CD4-positive, alpha-beta T cell treated with Interleukin-6 for 4 hours (primary cell): ENCODE measurements around the gene NFIX.
"Not testable (repeated sequence)": the region's sequence is repeated elsewhere in the genome, so short reads cannot be mapped to it uniquely, and the experiment has no call there.

Source experiments
- DNase-seq: peaks from one replicate; pipeline ENCODE4 v3.0.0-alpha.2; 2020; ENCODE audit warnings: mixed read lengths

NFIX gene

DNA sequence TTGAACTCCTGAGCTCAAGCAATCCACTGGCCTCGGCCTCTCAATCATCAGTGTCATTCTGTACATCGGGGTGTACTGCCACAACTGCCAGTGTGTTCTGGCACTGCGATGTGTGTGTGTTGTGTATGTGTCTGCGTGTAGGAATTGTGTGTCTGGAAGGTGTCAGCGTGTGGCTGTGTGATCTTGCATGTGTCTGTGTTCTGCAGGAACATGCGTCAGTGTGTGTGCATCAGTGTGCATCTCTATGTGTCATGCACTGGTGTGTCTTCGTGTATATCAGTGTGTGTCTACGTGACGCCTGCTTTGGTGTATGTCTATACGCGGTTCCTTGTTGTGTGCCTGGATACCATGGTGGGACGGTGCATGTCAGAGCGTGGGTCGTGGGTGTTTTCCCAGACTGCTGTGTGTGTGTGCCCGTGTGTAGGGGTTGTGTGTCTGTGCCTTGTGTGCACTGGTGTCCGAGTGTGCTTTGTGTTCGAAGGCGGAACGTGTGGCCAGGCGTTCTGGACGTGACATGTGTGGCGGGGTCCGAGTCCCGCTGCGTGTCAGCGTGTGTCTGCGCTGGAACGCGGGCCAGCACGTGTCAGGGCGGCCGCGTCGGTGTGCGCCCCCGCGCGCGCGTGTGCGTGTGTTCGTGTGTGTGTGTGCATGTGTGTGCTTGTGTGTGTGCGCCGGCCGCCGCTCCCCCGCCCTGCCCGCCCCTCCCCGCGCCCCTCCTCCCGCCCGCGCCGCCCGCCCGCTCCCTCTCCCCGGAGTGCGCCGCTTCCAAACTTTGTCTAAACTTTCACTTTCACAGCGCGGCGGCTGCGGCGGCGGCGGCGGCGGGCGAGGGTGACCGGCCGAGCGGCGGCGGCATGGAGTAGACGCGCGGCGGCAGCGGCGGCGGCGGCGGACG, at the start of gene NFIX:
Gene NFIX, plus strand, starts transcription at position 775 of the 895 bp plus-strand sequence. CDS start 363 bp downstream, outside the sequence.
- DNase-seq: peak; percentile 76

DNA sequence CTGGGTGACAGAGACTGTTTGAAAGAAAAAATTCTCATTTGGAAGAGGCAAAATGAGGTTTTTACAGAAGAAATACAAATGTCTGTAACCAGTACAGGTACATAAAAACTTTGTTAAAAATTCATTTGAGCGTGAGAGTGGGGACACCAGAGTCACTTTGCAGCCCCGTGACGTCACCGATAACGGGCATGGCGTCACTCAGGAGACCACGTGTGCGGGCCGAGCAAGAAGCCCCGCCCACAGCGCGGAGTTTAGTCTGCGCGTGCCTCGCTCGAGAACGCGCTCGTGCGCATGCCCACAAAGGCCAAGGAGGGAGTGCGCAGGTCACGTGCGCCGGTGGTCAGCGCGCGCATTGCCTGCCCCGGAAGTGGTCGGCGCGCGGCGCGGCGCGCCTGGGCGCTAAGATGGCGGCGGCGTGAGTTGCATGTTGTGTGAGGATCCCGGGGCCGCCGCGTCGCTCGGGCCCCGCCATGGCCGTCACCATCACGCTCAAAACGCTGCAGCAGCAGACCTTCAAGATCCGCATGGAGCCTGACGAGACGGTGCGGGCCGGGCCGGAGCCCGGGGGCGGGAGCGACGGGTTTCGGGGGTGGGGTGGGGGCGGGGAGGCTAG, 49.7 kb upstream of the NFIX start, which contains the start of gene RAD23A:
Gene RAD23A, plus strand, starts transcription at position 384 of the 613 bp plus-strand sequence. Its CDS starts 87 bp downstream, at position 471.
- peak; percentile 98 for DNase-seq

DNA sequence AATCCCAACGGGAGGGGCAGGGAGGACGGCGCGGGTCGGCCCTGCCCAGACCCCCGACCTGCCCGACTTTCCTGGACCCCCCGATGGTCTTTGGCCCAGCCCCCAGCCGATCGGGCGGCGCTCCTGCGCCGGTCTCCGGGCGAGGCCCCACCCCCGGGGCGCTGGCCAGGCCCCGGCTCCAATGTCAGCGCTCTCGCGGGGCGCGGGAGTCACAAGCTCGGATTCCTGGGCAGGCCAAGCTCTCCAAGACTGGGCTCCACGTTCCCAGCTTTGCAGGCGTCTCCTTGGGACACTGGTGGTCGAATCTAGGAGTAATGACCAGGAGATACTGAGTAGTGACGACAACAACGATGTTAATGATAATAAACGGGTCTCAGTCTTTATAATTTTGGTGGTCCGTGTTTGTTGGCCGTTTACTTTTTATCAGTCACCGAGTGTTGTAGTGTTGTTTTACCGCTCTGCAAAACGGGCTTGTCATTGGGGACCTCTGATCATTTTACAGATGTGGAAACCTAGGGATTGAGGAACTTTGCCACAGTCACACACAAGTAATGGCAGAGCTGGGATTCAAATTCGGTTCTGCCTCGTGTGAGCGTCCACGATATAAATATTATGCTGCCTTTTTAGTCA, 49.1 kb upstream of the NFIX start:
- peak; percentile 52 for DNase-seq

DNA sequence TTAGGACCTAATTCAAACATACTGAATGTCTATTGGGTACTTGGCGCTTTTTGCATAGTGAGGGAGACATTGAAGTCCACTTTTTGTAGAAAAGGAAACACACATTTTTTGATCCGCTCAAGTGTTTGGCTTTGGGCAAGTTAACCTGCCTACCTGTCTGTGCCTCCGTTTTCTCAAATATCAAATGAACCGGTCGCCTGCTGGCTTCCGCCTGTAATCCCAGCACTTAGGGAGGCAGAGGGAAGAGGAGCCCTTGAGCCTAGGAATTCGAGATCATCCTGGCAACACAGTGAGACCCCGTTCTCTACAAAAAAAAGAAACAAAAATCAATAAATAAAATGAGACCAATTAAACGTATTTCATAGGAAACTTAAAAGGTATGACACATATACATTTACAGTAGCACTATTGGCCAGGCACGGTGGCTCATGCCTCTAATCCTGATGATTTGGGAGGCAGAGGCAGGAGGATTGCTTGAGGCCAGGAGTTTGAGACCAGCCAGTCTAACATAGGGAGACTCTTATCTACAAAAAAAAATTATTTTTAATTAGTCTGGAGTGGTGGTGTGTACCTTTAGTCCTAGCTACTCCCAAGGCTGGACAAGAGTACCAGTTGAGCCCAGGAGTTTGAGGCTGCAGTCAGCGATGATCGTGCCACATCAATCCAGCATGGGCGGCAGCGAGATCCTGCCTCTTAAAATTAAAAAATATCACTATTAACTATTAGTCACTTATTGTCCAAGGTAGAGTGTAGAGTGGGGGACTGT, 48.4 kb upstream of the NFIX start:
- DNase-seq: no peak

DNA sequence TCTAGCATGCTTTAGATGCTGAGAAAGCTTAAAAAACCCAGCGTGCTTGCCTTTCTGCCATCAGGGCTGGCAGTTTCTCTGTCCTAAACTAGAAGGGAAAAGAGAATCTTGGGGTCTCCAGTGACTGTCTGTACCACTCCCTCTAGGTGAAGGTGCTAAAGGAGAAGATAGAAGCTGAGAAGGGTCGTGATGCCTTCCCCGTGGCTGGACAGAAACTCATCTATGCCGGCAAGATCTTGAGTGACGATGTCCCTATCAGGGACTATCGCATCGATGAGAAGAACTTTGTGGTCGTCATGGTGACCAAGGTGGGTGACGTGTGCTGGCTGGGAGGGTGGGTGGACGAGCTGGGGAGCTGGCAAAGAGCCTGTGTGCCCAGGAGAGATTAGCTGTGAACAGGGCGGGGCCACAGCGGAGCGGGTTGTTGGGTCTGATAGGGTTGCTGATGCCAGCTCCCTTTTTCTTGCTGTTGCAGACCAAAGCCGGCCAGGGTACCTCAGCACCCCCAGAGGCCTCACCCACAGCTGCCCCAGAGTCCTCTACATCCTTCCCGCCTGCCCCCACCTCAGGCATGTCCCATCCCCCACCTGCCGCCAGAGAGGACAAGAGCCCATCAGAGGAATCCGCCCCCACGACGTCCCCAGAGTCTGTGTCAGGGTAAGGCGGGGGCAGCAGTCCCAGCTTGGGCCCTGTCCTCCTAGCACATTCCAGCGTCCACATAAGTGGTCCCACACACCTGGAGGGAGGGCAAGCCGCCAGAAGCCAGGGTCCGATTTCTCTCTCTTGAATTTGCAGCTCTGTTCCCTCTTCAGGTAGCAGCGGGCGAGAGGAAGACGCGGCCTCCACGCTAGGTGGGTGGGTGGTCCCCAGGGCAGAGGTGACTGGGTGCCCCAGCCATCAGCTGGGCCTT, 47.3 kb upstream of the NFIX start:
- no peak for DNase-seq

DNA sequence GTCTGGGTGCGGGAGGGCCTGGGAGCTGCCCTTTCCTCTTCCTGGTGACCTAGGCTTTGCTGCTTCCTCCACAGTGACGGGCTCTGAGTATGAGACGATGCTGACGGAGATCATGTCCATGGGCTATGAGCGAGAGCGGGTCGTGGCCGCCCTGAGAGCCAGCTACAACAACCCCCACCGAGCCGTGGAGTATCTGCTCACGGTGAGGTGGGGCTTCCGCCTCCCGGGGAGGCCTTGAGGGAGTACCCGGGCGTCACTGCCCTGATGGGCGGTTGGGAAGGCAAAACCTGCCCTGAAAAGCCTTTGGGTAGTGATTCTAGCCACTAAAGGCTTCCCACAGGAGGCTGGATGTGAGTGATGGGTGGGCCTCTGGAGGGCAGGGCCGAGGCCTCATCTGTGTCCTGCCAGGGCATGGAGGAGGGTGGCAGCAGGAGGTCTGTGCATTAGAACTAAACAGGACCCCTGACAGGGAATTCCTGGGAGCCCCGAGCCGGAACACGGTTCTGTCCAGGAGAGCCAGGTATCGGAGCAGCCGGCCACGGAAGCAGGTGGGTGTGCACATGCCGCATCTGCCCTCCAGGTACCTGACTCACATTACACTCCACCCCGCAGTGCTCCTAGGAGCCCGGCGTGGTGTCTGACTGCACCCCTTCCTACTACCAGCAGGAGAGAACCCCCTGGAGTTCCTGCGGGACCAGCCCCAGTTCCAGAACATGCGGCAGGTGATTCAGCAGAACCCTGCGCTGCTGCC, 46.5 kb upstream of the NFIX start:
- no peak for DNase-seq

DNA sequence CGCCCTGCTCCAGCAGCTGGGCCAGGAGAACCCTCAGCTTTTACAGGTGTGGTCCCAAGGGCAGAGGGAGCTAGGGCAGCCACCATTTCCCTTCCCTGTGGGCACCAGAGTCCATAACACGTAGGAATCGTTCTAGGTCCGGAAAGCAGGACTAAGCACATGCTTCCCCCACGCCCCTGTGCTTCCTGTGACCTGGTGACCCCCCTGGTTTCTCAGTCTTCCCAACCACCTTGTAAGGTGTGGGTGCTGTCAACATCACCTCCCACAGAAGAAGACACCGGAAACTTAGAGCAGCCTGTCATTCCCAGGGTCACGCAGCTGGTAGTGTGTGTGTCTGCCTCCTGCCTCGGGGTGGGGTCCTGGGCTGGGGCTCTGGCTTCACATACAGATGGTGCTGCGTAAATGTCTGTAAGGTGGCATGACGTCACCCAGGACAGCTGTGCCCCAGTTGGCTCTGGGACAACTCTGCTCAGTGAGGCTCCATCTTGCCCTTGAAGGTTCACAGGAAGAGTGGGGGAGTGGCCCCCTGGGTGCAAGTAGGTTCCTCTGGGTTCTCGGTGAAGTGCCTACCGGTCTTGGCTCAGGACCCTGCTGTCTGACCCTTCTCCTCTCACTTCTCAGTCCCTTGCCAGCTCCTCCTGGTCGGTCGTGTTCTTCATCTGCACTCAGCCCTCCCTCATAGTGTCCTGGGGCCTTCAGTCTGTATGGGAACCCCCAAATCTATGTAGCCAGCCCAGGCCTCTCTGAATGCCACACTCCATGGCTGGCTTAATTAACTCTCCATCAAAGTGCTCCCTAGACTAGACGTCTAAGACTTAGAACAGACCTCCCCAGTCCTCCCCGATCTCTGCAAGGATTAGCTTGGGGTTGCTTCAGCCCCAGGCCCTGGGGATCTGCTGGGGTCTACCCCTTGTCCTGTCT, 45.7 kb upstream of the NFIX start:
- DNase-seq: no peak

DNA sequence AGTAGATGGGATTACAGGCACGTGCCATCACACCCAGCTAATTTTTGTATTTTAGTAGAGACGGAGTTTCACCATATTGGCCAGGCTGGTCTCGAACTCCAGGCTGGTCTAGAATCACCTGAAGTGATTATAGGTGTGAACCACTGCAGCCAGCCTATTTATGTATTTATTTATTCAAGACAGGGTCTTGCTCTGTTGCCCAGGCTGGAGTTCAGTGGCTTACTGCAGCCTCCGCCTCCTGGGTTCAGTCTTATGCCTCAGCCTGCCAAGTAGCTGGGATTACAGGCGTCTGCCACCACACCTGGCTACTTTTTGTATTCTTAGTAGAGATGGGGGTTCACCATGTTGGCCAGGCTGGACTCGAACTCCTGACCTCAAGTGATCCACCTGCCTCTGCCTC, 43.2 kb upstream of the NFIX start:
- DNase-seq: not testable (repeated sequence)

DNA sequence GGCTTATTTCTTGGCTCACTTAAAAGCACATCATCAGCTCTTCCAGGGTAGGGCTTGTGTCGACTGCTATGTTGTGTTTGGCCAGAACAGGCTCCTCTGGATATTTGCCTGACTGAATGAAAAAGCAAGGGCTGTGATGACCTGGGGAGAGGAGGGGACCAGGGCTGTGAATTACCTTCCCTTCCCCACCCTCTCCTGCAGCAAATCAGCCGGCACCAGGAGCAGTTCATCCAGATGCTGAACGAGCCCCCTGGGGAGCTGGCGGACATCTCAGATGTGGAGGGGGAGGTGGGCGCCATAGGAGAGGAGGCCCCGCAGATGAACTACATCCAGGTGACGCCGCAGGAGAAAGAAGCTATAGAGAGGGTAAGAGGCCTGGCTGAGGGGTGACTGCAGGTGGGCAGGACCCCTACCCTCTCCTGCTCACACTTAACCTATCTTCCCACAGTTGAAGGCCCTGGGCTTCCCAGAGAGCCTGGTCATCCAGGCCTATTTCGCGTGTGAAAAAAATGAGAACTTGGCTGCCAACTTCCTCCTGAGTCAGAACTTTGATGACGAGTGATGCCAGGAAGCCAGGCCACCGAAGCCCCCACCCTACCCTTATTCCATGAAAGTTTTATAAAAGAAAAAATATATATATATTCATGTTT, 42.7 kb upstream of the NFIX start:
- no peak for DNase-seq

DNA sequence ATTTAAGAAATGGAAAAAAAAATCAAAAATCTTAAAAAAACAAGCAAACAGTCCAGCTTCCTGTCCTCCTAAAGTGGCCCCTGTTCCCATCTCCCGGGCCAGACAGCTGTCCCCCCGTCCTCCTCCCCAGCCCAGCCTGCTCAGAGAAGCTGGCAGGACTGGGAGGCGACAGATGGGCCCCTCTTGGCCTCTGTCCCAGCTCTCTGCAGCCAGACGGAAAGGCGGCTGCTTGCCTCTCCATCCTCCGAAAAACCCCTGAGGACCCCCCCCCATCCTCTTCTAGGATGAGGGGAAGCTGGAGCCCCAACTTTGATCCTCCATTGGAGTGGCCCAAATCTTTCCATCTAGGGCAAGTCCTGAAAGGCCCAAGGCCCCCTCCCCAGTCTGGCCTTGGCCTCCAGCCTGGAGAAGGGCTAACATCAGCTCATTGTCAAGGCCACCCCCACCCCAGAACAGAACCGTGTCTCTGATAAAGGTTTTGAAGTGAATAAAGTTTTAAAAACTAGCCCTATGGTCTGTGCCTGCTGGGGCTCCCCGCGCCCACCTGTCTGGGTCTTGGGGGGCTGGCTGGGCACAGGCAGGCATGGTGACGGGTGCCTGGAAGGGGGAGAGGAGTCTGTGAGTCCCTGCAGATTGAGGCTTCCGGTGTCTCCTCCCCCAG, 42.0 kb upstream of the NFIX start:
- no peak for DNase-seq

DNA sequence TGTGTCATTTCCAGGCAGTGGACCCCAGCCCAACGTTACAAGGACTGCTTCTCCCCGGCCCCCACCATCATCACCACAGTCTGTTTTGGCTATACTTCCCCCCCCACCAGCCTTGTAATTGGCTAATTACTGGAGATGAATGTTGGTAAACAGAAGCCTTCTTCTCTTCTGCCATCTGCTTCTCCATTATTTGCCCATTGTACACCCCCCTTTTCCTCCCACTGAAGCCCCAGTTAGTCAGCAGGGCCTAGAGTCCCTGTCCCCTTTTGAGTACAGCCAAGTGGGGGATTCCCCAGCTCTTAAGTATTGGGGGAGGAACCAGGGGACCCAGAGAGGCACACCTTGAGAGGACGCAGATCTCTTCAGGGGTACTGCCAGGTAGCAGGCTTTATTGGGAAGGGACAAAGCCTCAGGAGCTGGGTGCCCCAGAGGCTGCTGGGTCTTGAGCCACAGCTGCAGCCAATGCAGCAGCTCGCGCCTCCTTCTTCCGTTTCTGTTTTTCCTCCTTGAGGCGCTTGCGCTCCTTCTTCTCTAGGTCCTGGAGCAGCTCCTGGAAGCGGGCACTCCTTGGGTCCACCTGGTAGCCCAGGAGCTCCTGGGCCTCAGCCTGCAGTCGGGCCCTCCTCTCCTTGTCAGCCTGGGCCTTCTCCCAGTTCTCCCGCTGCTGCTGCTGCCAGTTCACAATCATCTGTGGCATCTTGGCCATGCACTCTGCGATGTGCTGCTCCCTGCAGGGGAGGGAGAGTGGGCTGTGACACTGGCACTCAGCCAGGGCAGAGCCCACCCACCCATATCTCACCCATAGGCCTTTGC, 41.3 kb upstream of the NFIX start:
- DNase-seq: no peak

DNA sequence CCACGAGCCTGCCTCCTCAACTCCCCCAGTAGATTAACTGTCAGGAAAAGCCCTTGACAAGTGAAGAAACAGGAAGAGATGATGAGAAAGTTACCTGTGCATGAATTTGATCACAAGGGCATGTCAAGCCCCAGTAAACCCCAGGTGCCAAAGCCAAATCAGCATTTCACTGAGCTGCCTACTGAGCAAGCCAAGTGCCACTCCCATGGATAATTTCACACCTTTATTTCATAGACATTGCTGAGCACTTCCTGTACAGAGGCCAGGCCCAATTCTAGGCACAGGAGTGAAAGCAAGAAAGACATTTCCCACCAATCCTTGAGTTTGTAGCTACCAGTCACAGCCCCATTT, 40.7 kb upstream of the NFIX start:
- DNase-seq: no peak

DNA sequence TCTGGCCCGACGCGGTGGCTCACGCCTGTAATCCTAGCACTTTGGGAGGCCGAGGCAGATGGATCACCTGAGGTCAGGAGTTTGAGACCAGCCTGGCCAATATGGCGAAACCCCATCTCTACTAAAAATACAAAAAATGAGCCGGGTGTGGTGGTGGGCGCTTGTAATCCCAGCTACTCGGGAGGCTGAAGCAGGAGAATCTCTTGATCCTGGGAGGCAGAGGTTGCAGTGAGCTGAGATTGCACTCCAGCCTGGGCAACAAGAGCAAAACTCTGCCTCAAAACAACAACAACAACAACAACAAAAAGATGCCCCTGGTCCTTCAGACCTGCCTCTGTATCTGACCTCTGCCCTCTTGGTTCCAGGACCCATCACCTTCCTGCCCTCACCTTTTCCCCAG, 39.7 kb upstream of the NFIX start:
- DNase-seq: not testable (repeated sequence)

DNA sequence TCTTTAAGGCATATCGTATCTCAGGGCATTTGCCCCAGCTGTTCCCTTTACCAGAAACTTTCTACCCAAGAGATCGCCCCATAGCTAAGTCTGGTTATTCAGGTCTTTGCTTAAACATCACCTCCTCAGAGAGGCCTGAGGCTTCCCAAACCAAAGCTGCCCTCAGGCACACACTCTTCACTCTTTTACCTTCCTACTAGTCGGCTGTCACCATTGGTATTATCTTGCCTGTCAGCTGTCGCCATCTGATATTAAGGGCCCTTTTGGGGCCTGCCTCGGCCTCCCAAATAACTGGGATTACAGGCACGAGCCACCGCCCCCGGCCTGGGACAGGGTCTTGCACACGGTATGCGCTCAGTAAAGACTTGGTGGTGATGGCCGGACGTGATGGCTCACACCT, 39.3 kb upstream of the NFIX start:
- DNase-seq: no peak

DNA sequence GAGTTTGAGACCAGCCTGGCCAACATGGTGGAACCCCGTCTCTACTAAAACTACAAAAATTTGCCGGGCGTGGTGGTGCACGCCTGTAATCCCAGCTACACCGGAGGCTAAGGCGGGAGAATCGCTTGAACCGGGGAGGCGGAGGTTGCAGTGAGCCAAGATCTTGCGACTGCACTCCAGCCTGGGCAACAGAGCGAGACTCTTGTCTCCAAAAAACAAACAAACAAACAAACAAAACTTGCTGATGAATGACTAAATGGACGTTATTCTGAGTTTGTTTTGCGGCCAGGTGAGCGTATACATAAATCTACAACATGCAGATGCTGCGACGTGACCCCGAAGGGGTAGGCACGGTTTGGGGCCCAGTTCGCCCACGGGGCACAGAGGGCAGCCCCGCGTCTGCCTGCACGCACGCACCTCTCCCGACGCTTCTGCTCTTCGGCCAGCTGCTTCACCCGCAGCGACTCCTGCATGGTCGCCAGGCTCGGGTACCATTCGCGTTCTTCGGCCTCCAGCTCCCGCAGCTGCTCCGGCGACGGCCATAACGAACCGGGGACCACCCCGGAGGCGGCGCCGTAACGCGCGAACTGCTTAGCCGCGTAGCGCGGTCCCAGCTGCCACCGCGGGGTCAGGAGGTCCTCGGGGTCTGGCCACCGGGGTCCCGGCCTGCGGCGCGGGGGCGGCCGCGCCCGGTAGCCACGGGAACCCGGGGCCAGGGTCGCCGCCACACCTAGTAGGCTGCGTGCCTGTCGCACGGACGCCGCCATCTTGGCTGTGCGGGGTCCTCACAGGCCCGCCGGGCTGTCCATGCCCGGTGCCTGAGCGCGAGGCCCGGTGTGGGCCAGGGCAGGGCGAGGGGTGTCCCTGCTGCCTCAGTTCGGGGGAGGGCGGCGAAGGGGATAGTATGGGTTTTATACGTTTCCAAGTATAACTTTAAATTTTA, 38.6 kb upstream of the NFIX start, which contains the start of gene GADD45GIP1:
Gene GADD45GIP1, minus strand, starts transcription at position 778 of the 943 bp plus-strand sequence. Its CDS starts 11 bp downstream, at position 767.
- DNase-seq: peak; percentile 84

DNA sequence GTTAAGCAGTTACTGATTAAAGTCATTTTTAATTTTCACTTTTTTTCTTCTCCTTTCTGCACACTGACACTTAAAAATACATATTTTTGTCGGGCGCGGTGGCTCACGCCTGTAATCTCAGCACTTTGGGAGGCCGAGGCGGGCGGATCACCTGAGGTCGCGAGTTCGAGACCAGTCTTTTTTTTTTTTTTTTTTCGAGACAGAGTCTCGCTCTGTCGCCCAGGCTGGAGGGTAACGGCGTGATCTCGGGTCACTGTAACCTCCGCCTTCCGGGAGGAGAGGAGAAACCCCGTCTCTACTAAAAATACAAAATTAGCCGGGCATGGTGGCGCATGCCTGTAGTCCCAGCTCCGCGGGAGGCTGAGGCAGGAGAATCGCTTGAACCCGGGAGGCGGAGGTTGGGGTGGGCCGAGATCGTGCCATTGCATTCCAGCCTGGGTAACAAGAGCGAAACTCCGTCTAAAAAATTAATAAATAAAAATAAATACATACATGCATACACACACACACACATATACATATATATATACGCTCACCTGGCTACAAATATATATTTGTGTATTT, 37.8 kb upstream of the NFIX start:
- DNase-seq: not testable (repeated sequence)
